ENCODE results near the gene XIRP2. TPM values are rescaled to one million over a fixed set of nuclear protein-coding genes. Genes with fewer than 3 reads are reported as not detected.
"Not testable (repeated sequence)": the region's sequence is repeated elsewhere in the genome, so short reads cannot be mapped to it uniquely, and the experiment has no call there.

XIRP2 gene
- total RNA-seq, 2 donors from 2014 or later: 0.06 to 3.1 TPM

DNA sequence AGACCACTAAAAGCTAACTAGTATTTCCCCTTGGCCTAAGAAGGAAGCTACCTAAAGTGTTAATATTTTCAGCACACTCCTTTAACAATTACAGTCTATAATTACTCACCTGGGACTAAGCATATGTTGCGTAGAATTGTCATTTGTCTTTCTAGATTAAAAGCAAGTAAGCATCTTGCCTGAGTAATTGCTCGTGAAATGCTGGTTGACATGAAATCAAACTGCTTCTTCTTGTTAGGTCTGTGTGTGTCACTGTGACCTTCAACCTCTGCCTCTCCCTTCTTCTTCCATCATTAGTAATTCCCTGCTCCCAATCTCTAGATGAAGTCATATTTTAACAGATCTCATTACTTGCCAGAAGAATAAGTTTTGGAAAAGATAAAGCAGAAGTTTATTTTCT lies 212.2 kb downstream of the XIRP2 start:
- WGBS: 81% methylated on average over 2 of the region's 2 CpGs

DNA sequence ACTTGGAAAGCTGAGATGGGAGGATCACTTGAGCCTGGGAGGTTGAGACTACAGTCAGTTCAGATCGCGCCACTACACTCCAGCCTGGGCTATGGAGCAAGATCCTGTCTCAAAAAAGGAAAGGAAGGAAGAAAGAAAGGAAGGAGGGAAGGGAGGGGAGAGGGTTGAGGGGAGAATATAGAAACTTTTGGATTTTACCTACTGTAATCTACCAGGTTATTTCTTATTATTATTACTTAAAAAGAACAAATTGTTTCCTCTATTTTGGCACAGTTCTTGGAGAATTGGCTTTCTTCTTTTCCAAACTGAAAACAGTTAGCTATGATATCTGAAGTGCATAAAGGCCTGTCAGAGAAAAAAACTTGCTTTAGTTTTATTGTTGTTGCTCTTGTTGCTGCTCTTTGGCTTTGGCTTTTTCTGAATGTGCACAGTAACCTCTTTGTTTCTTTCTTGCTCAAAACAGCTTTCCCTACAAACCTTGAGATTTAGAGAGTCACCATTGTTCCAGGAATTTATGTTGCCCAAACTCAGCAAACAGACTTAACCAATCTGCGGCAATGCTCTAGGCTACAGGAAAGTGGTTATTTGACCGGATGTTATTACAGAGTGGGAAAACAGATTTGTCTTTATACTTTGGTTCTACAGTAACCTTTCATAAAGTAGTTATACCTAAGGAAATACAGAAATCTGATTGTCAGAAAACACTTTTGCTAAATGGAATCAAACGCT lies 214.9 kb downstream of the XIRP2 start:
- no peak for DNase-seq (ENCODE audit: low spot score)
- no peaks in the 10 kb centered on the region for H3K9me3 ChIP-seq
- H3K4me1 ChIP-seq (replicated peaks): no peaks in the 10 kb centered on the region
- H3K27me3 ChIP-seq (replicated peaks; ENCODE audit: insufficient read depth): no peaks in the 10 kb centered on the region
- H3K4me3 ChIP-seq: no peak overlapping the region
- intact Hi-C loops (cut with DNase I): no loop called here
- 56% methylated on average over 5 of the region's 5 CpGs for WGBS
- H3K27ac ChIP-seq: no peak overlapping the region
- no peaks in the 10 kb centered on the region for H3K36me3 ChIP-seq
- TF ChIP-seq CTCF (IDR thresholded peaks at IDR 0.05) (no peak), POLR2A (IDR thresholded peaks at IDR 0.05) (no peak), POLR2AphosphoS5 (IDR thresholded peaks at IDR 0.05) (no peak)

More for the DNA sequence above, 212.2 kb downstream of the XIRP2 start:
- Histone ChIP-seq H3K27me3 (replicated peaks; ENCODE audit: insufficient read depth) (no peaks in the 10 kb centered on the region), H3K36me3 (no peaks in the 10 kb centered on the region), H3K27ac (no peak overlapping the region), H3K4me1 (replicated peaks) (no peaks in the 10 kb centered on the region), H3K4me3 (no peak overlapping the region), H3K9me3 (no peaks in the 10 kb centered on the region)
- intact Hi-C loops (cut with DNase I): no loop called here
- TF ChIP-seq CTCF (IDR thresholded peaks at IDR 0.05) (no peak), POLR2A (IDR thresholded peaks at IDR 0.05) (no peak), POLR2AphosphoS5 (IDR thresholded peaks at IDR 0.05) (no peak)
- no peak for DNase-seq (ENCODE audit: low spot score)

- no peak overlapping the region for H3K4me3 ChIP-seq
- intact Hi-C loops (cut with DNase I): no loop called here
- no peaks in the 10 kb centered on the region for H3K4me1 ChIP-seq (replicated peaks)
- DNase-seq (ENCODE audit: low spot score): no peak
- no peaks in the 10 kb centered on the region for H3K36me3 ChIP-seq
- no peaks in the 10 kb centered on the region for H3K27me3 ChIP-seq (replicated peaks; ENCODE audit: insufficient read depth)
- TF ChIP-seq POLR2AphosphoS5 (IDR thresholded peaks at IDR 0.05) (no peak), CTCF (IDR thresholded peaks at IDR 0.05) (no peak), POLR2A (IDR thresholded peaks at IDR 0.05) (no peak)
- no peak overlapping the region for H3K27ac ChIP-seq
- no peaks in the 10 kb centered on the region for H3K9me3 ChIP-seq
Observed at GRCh38 chr2:167103757-167104133, 215.5 kb downstream of the XIRP2 start.

- intact Hi-C loops (cut with DNase I): no loop called here
- TF ChIP-seq POLR2AphosphoS5 (IDR thresholded peaks at IDR 0.05) (no peak), CTCF (IDR thresholded peaks at IDR 0.05) (no peak), POLR2A (IDR thresholded peaks at IDR 0.05) (no peak)
- H3K36me3 ChIP-seq: no peaks in the 10 kb centered on the region
- no peaks in the 10 kb centered on the region for H3K27me3 ChIP-seq (replicated peaks; ENCODE audit: insufficient read depth)
- no peak overlapping the region for H3K4me3 ChIP-seq
- DNase-seq (ENCODE audit: low spot score): no peak
- H3K27ac ChIP-seq: no peak overlapping the region
- no peaks in the 10 kb centered on the region for H3K4me1 ChIP-seq (replicated peaks)
- no peaks in the 10 kb centered on the region for H3K9me3 ChIP-seq
- WGBS: 88% methylated on average over 3 of the region's 3 CpGs
Observed at GRCh38 chr2:167104691-167105090, 216.4 kb downstream of the XIRP2 start.

DNA sequence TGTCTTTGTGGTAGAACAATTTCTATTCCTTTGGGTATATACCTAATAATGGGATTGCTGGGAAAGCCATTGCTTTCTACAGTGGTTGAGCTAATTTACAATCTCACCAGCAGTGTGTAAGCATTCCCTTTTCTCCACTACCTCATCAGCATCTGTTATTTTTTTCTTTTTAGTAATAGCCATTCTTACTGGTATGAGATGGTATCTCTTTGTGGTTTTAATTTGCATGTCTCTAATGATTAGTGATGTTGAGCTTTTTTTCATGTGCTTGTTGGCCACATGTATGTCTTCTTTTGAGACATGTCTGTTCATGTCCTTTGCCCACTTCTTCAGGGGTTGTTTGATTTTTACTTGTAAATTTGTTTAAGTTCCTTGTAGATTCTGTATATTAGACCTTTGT lies 221.4 kb downstream of the XIRP2 start:
- H3K9me3 ChIP-seq: not testable (repeated sequence)

More for the DNA sequence above, 221.4 kb downstream of the XIRP2 start:
- intact Hi-C loops (cut with DNase I); H3K4me1 ChIP-seq (replicated peaks); H3K4me3 ChIP-seq; DNase-seq (ENCODE audit: low spot score); H3K27me3 ChIP-seq (replicated peaks; ENCODE audit: insufficient read depth); H3K36me3 ChIP-seq; H3K27ac ChIP-seq: not testable (repeated sequence)

Data from prostate gland (tissue), 2 donors.